ENCODE results near the gene IFI27L2. TPM values are rescaled to one million over a fixed set of nuclear protein-coding genes. Genes with fewer than 3 reads are reported as not detected.

The IFI27L2 gene
- polyA plus RNA-seq, 1 of the 3 experiments (the other 2 are of a cell fraction) = 200 TPM

GRCh38 chr14:94139006-94139405 is 9.6 kb upstream of the IFI27L2 start:
- Histone ChIP-seq H3K9me3 (no peaks in the 10 kb centered on the region), H3K9ac (no peak overlapping the region), H3F3A (replicated peaks; ENCODE audit: insufficient read depth) (no peaks in the 10 kb centered on the region), H2AFZ (ENCODE audit: low read depth) (no peak overlapping the region), H3K27me3 (ENCODE audit: insufficient read depth) (no peaks in the 10 kb centered on the region), H3K9me2 (no peaks in the 10 kb centered on the region), H4K20me1 (ENCODE audit: insufficient read depth) (no peaks in the 10 kb centered on the region), H3K4me3 (ENCODE audit: low read depth in 2 of 2, low read length in 1 of 2) (no peak overlapping the region), H3K4me2 (no peak overlapping the region), H3K36me3 (replicated peaks in 1 of 2; ENCODE audit: control insufficient read depth in 1 of 2, insufficient read depth in 2 of 2, low read length in 1 of 2) (no peaks in the 10 kb centered on the region), H3K4me1 (ENCODE audit: control insufficient read depth in 1 of 2, insufficient read depth in 2 of 2, low read depth in 1 of 2, low read length in 1 of 2) (peaks cover 0 to 3% of the 10 kb centered on the region in 2 experiments; a peak in 2 of 4 replicates), H3K27ac (ENCODE audit: low read depth in 2 of 2, low read length in 1 of 2) (no peak overlapping the region), H3K79me2 (ENCODE audit: insufficient read depth) (no peaks in the 10 kb centered on the region)
- WGBS (ENCODE audit: low lambda C conversion rate) = 61% methylated on average over 5 of the region's 5 CpGs
- POLR2A ChIA-PET = no interaction called here
- TF ChIP-seq ZBTB33 (IDR thresholded peaks at IDR 0.05; ENCODE audit: borderline replicate concordance, low read depth) (no peak), POLR2AphosphoS5 (IDR thresholded peaks at IDR 0.05; ENCODE audit: low read depth, low read length) (no peak), RXRA (IDR thresholded peaks at IDR 0.05; ENCODE audit: borderline replicate concordance, low read depth) (no peak), NRF1 (IDR thresholded peaks at IDR 0.05; ENCODE audit: low read depth, low read length) (no peak), SIN3A (IDR thresholded peaks at IDR 0.05; ENCODE audit: borderline replicate concordance, low read depth, low read length) (no peak), GATA2 (CRISPR knock-in tag; IDR thresholded peaks at IDR 0.05) (no peak), MEF2A (IDR thresholded peaks at IDR 0.05; ENCODE audit: borderline replicate concordance, low read depth) (no peak), SMC3 (IDR thresholded peaks at IDR 0.05; ENCODE audit: low read depth, low read length) (no peak), YY1 (IDR thresholded peaks at IDR 0.05; ENCODE audit: low read depth) (no peak)
- CTCF ChIA-PET = interaction anchor here (2.7 to 5.2 kb wide), 6 partner anchors 13 to 199 kb away, joined by 13 to 132 read pairs (median 34); no protein-coding TSS in a partner anchor
- no peak for DNase-seq

DNA sequence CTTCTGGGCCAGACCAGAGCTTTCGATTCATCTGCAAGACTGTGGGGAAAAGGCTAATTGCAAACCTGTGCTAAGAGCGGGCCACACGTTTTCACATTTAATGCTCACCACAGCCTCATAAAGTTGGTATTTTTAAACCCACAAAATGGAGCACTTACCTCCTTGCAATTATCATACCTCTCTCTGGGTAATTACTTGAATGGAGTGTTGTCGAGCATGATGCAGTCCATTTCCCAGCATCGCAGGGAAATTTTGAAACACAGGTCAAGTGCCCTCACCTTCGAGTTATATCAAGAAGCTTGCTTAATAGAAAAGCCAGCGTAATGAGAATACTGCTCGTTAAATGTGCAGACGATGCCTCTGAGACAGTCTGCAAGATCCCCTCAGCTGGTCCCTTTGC is 8.8 kb upstream of the IFI27L2 start:
- POLR2A ChIA-PET = no interaction called here
- TF ChIP-seq NRF1 (IDR thresholded peaks at IDR 0.05; ENCODE audit: low read depth, low read length) (no peak), USF1 (IDR thresholded peaks at IDR 0.05; ENCODE audit: borderline replicate concordance, low read depth) (no peak), RCOR1 (IDR thresholded peaks at IDR 0.05; ENCODE audit: low read length) (no peak), CHD2 (IDR thresholded peaks at IDR 0.05; ENCODE audit: low read length, partially characterized antibody) (no peak), EP300 (IDR thresholded peaks at IDR 0.05; ENCODE audit: borderline replicate concordance in 1 of 2, low read depth in 1 of 2, low read length in 1 of 2) (no peak), FOXJ3 (CRISPR knock-in tag; IDR thresholded peaks at IDR 0.05) (no peak), MEF2A (IDR thresholded peaks at IDR 0.05; ENCODE audit: borderline replicate concordance, low read depth) (no peak), TEAD4 (IDR thresholded peaks at IDR 0.05; ENCODE audit: borderline replicate concordance, insufficient read depth) (no peak), NFIC (IDR thresholded peaks at IDR 0.05; ENCODE audit: borderline replicate concordance) (no peak), TCF12 (IDR thresholded peaks at IDR 0.05) (no peak), FOXM1 (IDR thresholded peaks at IDR 0.05; ENCODE audit: low read depth) (no peak), JUND (IDR thresholded peaks at IDR 0.05) (no peak), GABPA (IDR thresholded peaks at IDR 0.05; ENCODE audit: low read depth) (no peak), PBX3 (IDR thresholded peaks at IDR 0.05) (no peak), ELF1 (IDR thresholded peaks at IDR 0.05) (no peak), SMC3 (IDR thresholded peaks at IDR 0.05; ENCODE audit: low read depth, low read length) (no peak), USF2 (IDR thresholded peaks at IDR 0.05; ENCODE audit: borderline replicate concordance, low read depth, low read length) (no peak)
- TF ChIP-seq, protein P1, sequence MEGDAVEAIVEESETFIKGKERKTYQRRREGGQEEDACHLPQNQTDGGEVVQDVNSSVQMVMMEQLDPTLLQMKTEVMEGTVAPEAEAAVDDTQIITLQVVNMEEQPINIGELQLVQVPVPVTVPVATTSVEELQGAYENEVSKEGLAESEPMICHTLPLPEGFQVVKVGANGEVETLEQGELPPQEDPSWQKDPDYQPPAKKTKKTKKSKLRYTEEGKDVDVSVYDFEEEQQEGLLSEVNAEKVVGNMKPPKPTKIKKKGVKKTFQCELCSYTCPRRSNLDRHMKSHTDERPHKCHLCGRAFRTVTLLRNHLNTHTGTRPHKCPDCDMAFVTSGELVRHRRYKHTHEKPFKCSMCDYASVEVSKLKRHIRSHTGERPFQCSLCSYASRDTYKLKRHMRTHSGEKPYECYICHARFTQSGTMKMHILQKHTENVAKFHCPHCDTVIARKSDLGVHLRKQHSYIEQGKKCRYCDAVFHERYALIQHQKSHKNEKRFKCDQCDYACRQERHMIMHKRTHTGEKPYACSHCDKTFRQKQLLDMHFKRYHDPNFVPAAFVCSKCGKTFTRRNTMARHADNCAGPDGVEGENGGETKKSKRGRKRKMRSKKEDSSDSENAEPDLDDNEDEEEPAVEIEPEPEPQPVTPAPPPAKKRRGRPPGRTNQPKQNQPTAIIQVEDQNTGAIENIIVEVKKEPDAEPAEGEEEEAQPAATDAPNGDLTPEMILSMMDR (IDR thresholded peaks at IDR 0.05) = no peak

More for the DNA sequence above, 8.8 kb upstream of the IFI27L2 start:
- Histone ChIP-seq H3F3A (replicated peaks; ENCODE audit: insufficient read depth) (no peaks in the 10 kb centered on the region), H3K4me1 (ENCODE audit: control insufficient read depth in 1 of 2, insufficient read depth in 2 of 2, low read depth in 1 of 2, low read length in 1 of 2) (peaks cover 0 to 3% of the 10 kb centered on the region in 2 experiments; a peak in 2 of 4 replicates), H3K36me3 (replicated peaks in 1 of 2; ENCODE audit: control insufficient read depth in 1 of 2, insufficient read depth in 2 of 2, low read length in 1 of 2) (no peaks in the 10 kb centered on the region), H3K79me2 (ENCODE audit: insufficient read depth) (no peaks in the 10 kb centered on the region), H3K4me3 (ENCODE audit: low read depth in 2 of 2, low read length in 1 of 2) (no peak overlapping the region), H3K9me2 (no peaks in the 10 kb centered on the region), H3K9me3 (no peaks in the 10 kb centered on the region), H3K9ac (no peak overlapping the region), H3K4me2 (no peak overlapping the region), H3K27ac (ENCODE audit: low read depth in 2 of 2, low read length in 1 of 2) (no peak overlapping the region), H4K20me1 (ENCODE audit: insufficient read depth) (no peaks in the 10 kb centered on the region), H2AFZ (ENCODE audit: low read depth) (no peak overlapping the region), H3K27me3 (ENCODE audit: insufficient read depth) (no peaks in the 10 kb centered on the region)
- CTCF ChIA-PET = interaction anchor here (1.2 to 5.2 kb wide), 10 partner anchors 14 to 483 kb away, joined by 3 to 132 read pairs (median 20); no protein-coding TSS in a partner anchor
- no peak for DNase-seq
- WGBS (ENCODE audit: low lambda C conversion rate) = 63% methylated on average over 9 of the region's 9 CpGs
